HS-5 (cell line): ENCODE results near the gene LHX8.

Experiments
- DNase-seq: peaks from one replicate; pipeline ENCODE4 v3.0.0-alpha.2; 2012; ENCODE audit warnings: low read depth

LHX8 gene

GRCh38 chr1:75203415-75204277 is 69.5 kb downstream of the LHX8 start:
- peak; percentile 34 for DNase-seq

- DNase-seq: no peak
Measured at GRCh38 chr1:75208862-75209261, 74.7 kb downstream of the LHX8 start.
